ENCODE results near the gene RRP1. TPM values are rescaled to one million over a fixed set of nuclear protein-coding genes. Genes with fewer than 3 reads are reported as not detected.

The RRP1 gene
- total RNA-seq, 4 donors from 2014 or later: 8.2 to 21.4 (median 17.0) TPM

GRCh38 chr21:43790010-43790524 lies 690 bp downstream of the RRP1 start:
- TF ChIP-seq CTCF (IDR thresholded peaks at IDR 0.05; ENCODE audit: low read depth): no peak

- no peak for TF ChIP-seq CTCF (IDR thresholded peaks at IDR 0.05; ENCODE audit: low read depth)
Observed at GRCh38 chr21:43792406-43792805, 3.0 kb downstream of the RRP1 start.

GRCh38 chr21:43793243-43793642 lies 3.9 kb downstream of the RRP1 start:
- no peak for TF ChIP-seq CTCF (IDR thresholded peaks at IDR 0.05; ENCODE audit: low read depth)

- no peak for TF ChIP-seq CTCF (IDR thresholded peaks at IDR 0.05; ENCODE audit: low read depth)
Observed at GRCh38 chr21:43794311-43794710, 4.9 kb downstream of the RRP1 start.

- no peak for TF ChIP-seq CTCF (IDR thresholded peaks at IDR 0.05; ENCODE audit: low read depth)
Observed at GRCh38 chr21:43794857-43795256, 5.5 kb downstream of the RRP1 start.

GRCh38 chr21:43797415-43797814 lies 8.0 kb downstream of the RRP1 start:
- TF ChIP-seq CTCF (IDR thresholded peaks at IDR 0.05; ENCODE audit: low read depth): no peak

- no peak for TF ChIP-seq CTCF (IDR thresholded peaks at IDR 0.05; ENCODE audit: low read depth)
Observed at GRCh38 chr21:43797925-43798715, 8.7 kb downstream of the RRP1 start.

Data from subcutaneous adipose tissue (tissue), 4 donors.